Measurements from ENCODE around the gene NANS.

DNA sequence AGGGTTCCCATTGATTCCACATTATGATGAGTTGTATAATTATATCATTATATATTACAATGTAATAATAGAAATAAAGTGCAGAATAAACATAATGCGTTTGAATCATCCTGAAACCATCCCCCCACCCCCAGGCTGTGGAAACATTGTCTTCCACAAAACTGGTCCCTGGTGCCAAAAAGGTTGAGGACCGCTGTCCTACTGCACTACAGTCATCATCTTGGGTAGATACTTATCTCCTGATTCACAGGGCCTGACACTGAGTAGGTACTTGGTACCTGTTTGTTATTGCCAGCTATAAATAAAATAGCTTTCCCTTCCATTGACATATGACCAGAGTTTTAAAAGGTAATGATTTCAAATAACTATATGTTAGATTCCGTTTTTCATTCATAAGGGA, 47.8 kb upstream of the NANS start:
- TF ChIP-seq EZH2 (IDR thresholded peaks at IDR 0.05; ENCODE audit: low read length), result no peak
- no peak for TF ChIP-seq CTCF (optimal IDR thresholded peaks at IDR 0.05 in 1 of 3, IDR thresholded peaks at IDR 0.05 in 1 of 3, conservative IDR thresholded peaks at IDR 0.05 in 1 of 3; ENCODE audit: extremely low read depth in 1 of 3, insufficient read depth in 2 of 3, low read length in 3 of 3)
